RWPE1 (cell line): Measurements from ENCODE around the gene TCEANC.

Source experiments
- CTCF ChIA-PET: fragments of 350-600 bp; sonication (Branson Sonifier 250); formaldehyde crosslinking; extraction: SDS; loops from one replicate; lab custom pipeline; 2021; lab: Yijun Ruan, JAX
- POLR2A ChIA-PET: fragments of 400-600 bp; formaldehyde crosslinking; extraction: SDS; loops from one replicate; lab custom pipeline; 2020; ENCODE audit warnings: antibody characterized with exemption; ENCODE audit not compliant: low non-redundant PET; lab: Yijun Ruan, JAX
- DNase-seq: peaks from one replicate; pipeline ENCODE4 v3.0.0; 2012; ENCODE audit warnings: low spot score
- H3K27ac ChIP-seq: fragments of 450-650 bp; 2 replicates; pipeline ENCODE4 v1.5.1; 2017
- CTCF ChIP-seq: fragments of 450-650 bp; conservative IDR thresholded peaks from 2 replicates; pipeline ENCODE4 v1.5.1; 2017; ENCODE audit warnings: low read depth, mild to moderate bottlenecking

TCEANC gene

GRCh38 chrX:13694359-13694758, 41.4 kb downstream of the TCEANC start:
- no peak overlapping the region for H3K27ac ChIP-seq
- CTCF ChIA-PET = interaction anchor here (0.7 to 1.1 kb wide), 2 partner anchors 26 to 35 kb away, joined by 3 read pairs; no protein-coding TSS in a partner anchor
- no peak for DNase-seq
- POLR2A ChIA-PET = interaction anchor here (0.5 kb wide), 1 partner anchor 737 kb away, joined by 3 read pairs; no protein-coding TSS in a partner anchor
- TF ChIP-seq CTCF = no peak

GRCh38 chrX:13694983-13695382, 42.0 kb downstream of the TCEANC start:
- ChIA-PET POLR2A (no interaction called here), CTCF (interaction anchor here (0.7 to 1.1 kb wide), 2 partner anchors 25 to 36 kb away, joined by 3 read pairs; no protein-coding TSS in a partner anchor)
- DNase-seq = no peak
- H3K27ac ChIP-seq = no peak overlapping the region
- TF ChIP-seq CTCF = no peak

GRCh38 chrX:13695601-13696115, 42.7 kb downstream of the TCEANC start:
- TF ChIP-seq CTCF = no peak
- H3K27ac ChIP-seq = no peak overlapping the region
- CTCF ChIA-PET = interaction anchor here (0.7 kb wide), 1 partner anchor 13 kb away, joined by 4 read pairs; no protein-coding TSS in a partner anchor
- no peak for DNase-seq
- POLR2A ChIA-PET = no interaction called here

- ChIA-PET POLR2A (no interaction called here), CTCF (no interaction called here)
- no peak for TF ChIP-seq CTCF
- no peak overlapping the region for H3K27ac ChIP-seq
- DNase-seq = no peak
Measured at GRCh38 chrX:13697455-13697854, 44.5 kb downstream of the TCEANC start.

- no peak overlapping the region for H3K27ac ChIP-seq
- DNase-seq = no peak
Measured at GRCh38 chrX:13697976-13698375, 45.0 kb downstream of the TCEANC start.

GRCh38 chrX:13698432-13698831, 45.5 kb downstream of the TCEANC start:
- TF ChIP-seq CTCF = no peak
- DNase-seq = no peak
- H3K27ac ChIP-seq = no peak overlapping the region
- CTCF ChIA-PET = interaction anchor here (0.6 kb wide), 1 partner anchor 9 kb away, joined by 3 read pairs; no protein-coding TSS in a partner anchor
- POLR2A ChIA-PET = no interaction called here

More at GRCh38 chrX:13697976-13698375, 45.0 kb downstream of the TCEANC start:
- ChIA-PET POLR2A (no interaction called here), CTCF (no interaction called here)
- TF ChIP-seq CTCF = no peak
